ENCODE results near the gene AP3B1.

GRCh38 chr5:78232163-78232562 lies 62.3 kb downstream of the AP3B1 start:
- TF ChIP-seq, protein P1, sequence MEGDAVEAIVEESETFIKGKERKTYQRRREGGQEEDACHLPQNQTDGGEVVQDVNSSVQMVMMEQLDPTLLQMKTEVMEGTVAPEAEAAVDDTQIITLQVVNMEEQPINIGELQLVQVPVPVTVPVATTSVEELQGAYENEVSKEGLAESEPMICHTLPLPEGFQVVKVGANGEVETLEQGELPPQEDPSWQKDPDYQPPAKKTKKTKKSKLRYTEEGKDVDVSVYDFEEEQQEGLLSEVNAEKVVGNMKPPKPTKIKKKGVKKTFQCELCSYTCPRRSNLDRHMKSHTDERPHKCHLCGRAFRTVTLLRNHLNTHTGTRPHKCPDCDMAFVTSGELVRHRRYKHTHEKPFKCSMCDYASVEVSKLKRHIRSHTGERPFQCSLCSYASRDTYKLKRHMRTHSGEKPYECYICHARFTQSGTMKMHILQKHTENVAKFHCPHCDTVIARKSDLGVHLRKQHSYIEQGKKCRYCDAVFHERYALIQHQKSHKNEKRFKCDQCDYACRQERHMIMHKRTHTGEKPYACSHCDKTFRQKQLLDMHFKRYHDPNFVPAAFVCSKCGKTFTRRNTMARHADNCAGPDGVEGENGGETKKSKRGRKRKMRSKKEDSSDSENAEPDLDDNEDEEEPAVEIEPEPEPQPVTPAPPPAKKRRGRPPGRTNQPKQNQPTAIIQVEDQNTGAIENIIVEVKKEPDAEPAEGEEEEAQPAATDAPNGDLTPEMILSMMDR (IDR thresholded peaks at IDR 0.05), result no peak
- no peak for TF ChIP-seq POLR2AphosphoS5 (IDR thresholded peaks at IDR 0.05)
- no peak for TF ChIP-seq POLR2A (IDR thresholded peaks at IDR 0.05)
- no peak for TF ChIP-seq EP300 (IDR thresholded peaks at IDR 0.05)

Measured in upper lobe of left lung (tissue), 4 donors.